Putamen (tissue), 1 donor: ENCODE data around the gene DAND5.

ENCODE experiments used
- DNase-seq: peaks from one replicate; pipeline ENCODE4 v3.0.0-alpha.2; 2016; ENCODE audit warnings: low spot score

The DAND5 gene

DNA sequence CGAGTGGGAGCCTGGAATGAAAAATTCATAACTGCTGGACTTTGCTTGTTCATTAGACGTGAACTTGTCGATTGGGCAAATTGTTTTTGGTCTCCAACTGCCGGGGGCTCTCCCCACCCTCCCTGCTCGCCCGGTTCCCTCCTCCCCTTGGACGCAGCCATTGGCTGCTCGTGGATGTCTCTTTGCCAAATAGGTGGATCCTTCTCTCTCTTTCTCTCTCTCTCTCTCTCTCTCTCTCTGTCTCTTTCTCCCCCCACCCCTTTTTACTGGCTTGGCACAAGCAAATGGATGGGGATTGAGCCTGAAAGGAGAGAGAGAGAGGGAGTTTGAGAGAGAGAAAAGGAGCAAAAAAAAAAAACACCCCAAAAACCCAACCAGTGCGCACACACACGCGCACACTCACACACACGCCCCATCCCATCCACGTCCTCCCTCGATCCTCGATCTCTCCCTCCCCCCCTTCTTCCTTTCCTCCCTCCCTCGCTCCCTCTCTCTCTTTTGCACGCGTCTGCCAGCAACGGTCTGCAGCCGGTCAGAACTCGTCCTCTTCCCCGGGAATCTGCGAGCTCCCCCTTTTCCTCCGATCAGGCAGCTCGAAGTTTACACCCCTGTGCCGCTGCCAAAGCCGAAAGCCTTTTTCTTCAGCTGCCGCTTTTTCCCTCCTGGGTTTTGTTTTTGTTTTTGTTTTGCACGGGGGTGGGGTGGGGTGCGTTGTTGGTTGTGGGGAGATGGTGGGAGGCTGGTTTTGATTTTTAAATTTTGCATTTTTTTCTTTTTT, 53.7 kb downstream of the DAND5 start:
- peak; percentile 96 for DNase-seq

DNA sequence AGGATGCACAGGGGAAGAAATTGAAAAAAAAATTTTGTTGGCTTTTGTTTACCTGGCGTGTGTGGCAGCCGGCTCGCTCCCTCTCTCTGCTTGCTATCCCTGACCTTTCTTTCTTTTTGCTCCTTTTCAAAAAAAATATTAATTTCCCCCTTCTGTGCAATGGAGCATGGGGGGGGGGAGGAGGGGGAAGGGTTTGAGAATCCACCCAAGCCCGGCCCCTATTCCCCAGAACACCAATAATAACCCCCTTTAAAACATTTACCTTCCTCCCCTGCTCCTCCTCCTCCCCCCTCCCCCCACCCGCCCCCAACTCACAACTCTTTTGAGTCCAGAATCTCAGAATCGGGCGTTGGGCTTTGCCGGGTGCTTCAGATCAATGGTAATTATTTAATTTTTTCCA, 54.3 kb downstream of the DAND5 start:
- DNase-seq = no peak
